DMS79 treated with DMSO at 0.1 percent for 48 hours (cell line): Measurements from ENCODE around the gene PRKCD.

Source experiments
- DNase-seq: peaks from one replicate; lab custom pipeline; 2025; lab: John Stamatoyannopoulos, UW

Gene PRKCD

GRCh38 chr3:53170325-53171063, 9.5 kb downstream of the PRKCD start:
- DNase-seq, result no peak

DNA sequence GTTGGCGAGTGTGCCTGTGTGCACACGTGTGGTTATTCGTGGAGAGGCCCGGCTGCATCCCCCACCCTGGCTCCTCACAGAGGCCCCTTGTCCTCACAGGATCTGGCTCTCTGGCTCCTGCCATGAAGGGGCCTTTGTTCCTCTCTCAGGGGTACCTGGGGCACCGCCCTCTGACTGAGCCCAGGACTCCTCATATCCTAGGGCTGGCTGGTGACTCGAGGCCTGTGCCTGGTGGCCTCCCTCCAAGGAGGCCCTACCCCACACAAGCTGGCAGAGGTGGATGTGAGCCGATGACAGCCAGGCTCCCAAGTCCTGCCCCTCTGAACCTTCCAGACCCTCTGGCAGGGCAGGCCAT, 10.0 kb downstream of the PRKCD start:
- DNase-seq, result no peak

DNA sequence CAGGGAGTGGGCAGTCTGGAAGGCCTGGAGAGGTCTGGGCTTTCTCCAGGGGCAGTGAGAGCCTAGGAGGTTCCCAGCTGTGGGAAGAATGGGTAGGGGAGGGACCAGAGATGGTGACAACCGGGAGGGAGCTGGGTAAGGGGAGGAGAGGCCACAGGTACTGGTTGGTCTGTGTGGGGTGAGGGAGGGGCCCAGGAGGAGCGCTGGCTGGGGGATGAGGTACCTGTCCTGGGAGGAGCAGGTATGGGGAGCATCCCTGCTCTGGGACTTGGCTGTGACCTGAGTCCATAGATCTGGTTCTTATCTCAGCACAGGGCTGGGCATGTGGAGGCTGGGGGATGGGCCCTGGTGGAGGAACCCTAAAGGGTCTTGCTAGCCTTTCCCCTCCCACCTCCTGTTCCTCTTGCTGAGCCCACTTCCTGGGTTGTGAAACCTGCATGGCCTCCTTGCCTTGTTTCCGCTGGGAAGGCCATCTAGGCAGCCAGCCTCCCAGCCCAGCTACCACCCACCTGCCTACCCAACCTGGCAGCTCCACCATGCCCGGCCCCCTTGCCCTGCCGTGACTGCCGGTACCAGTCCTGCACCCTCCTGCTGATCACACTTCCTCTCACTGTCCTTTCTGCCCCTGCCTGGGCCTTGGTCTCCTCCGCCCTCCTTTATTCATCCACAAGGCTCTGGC, 11.0 kb downstream of the PRKCD start:
- DNase-seq, result no peak

- DNase-seq, result no peak
These were observed 12.1 kb downstream of the PRKCD start for GRCh38 chr3:53173107-53173506.

GRCh38 chr3:53174346-53175250, 13.6 kb downstream of the PRKCD start:
- DNase-seq, result no peak

DNA sequence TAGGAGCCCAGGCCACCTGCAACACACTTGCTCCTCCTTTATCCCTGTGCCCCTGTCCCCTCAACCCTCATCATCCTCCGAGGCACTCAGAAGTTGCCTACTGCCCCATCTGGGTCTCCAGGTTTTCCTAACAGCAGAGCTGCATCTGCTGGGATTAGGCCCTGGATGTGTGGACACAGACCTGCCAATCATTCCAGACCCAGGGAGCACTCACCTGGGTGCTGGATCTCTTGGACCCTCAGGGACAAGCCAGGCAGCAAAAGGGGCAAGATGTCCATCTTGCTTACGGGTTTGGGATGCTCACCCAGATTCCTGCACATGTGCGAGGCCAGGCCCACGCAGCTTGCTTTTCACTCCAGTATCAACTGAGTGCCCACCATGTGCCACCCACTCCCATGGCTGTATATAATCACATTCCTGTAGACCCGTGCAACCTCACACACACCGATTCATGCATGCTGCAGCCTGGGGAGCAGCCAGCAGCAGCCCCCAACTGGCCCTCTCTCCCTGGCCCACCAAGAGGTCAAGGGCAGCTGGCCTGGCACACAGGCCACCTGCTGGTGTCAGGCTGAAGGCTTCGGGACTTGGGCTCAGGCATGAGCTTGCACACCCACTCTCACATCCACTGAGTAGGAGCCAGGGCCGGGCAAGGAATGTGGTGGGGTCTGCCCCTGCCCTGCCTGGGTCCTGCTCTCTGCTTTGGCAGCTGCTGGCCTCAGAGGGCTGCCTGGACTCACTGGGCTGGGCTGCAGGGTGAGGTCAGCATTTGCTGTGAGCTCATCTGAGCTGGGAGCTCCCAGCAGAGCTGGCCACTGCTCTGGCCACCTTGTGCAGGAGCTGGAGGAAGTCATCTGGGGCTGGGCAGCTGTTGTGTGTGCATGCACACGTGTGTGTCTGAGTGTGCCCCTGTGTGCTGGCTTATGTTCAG, 14.9 kb downstream of the PRKCD start:
- no peak for DNase-seq

DNA sequence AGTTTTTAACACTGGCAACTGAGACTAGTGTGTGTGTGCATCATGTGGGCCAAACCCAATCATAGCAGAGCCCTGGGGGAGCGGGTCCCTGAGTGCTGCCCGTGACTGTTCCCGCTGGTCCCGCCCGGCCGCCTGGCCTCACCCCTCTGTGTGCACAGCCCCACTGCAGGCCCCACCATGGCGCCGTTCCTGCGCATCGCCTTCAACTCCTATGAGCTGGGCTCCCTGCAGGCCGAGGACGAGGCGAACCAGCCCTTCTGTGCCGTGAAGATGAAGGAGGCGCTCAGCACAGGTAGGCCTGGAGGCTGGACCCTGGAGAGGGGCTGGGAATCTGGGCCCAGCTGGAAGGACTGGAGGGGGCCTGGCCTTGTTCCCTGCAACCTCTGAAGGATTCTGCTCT, 17.2 kb downstream of the PRKCD start:
- DNase-seq, result no peak

DNA sequence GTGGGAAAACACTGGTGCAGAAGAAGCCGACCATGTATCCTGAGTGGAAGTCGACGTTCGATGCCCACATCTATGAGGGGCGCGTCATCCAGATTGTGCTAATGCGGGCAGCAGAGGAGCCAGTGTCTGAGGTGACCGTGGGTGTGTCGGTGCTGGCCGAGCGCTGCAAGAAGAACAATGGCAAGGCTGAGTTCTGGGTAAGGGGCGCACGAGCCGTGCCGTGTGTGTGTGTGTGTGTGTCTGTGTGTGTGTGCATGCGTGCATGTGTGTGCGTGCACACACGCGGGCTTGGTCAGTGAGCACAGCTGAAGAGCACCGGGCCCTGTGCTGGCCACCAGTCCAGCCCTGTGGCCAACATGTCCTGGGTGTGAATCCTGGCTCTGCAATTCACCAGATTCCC, 18.6 kb downstream of the PRKCD start:
- DNase-seq, result no peak

GRCh38 chr3:53180305-53181023, 19.5 kb downstream of the PRKCD start:
- DNase-seq, result no peak

DNA sequence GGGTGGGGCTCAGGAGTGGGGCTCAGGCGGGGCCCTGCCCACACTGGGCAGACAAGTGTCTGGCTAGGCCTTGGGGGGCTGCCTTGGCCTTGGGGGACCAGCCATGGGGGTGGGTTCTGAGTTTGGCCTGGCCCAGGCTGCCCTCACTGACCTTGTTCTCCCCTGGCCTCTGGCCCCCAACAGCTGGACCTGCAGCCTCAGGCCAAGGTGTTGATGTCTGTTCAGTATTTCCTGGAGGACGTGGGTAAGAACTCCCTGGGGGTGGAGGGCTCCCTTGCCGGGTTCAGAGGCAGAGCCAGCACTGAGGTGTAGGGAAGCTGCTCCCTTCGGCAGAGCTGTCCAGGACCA, 20.0 kb downstream of the PRKCD start:
- no peak for DNase-seq

DNA sequence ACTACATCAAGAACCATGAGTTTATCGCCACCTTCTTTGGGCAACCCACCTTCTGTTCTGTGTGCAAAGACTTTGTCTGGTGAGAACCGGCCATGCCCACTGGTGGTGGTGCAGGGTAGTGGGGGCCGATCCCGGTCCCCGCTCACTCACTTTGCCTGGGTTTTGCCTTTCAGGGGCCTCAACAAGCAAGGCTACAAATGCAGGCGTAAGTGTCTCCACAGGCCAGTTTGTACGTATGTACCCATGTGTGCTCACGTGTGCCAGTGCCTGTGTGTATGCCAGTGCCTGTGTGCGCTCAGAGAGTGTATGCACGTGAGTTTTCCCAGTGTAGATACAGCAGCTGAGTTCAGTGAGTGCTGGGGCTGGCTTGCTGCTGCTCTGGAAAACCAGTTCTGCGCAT, 20.5 kb downstream of the PRKCD start:
- DNase-seq, result no peak

DNA sequence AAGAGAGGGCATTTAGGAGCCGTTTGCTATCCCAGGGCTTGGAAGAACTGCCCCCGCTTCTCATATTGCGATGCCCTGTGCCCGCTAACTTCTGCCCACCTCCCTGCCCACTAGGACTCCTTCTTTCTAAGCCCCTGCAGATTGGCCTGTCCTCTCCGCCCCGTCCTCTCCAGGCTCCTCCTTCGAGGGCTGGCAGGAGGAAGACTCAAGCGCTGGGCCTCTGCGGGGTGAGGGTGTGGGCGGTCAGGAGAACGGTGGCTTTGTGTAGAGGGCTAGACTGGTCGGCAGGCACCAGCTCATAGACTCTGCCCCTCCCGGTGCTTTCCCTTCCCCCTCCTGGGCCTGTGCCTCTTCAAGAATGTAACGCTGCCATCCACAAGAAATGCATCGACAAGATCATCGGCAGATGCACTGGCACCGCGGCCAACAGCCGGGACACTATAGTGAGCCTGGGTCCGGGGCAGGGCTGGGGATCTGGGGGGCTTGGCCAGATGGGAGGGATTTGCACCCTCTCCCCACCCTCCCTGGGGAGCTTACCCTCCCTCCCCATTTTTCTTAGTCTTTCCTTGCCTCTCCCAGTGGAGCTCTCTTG, 21.9 kb downstream of the PRKCD start:
- no peak for DNase-seq

DNA sequence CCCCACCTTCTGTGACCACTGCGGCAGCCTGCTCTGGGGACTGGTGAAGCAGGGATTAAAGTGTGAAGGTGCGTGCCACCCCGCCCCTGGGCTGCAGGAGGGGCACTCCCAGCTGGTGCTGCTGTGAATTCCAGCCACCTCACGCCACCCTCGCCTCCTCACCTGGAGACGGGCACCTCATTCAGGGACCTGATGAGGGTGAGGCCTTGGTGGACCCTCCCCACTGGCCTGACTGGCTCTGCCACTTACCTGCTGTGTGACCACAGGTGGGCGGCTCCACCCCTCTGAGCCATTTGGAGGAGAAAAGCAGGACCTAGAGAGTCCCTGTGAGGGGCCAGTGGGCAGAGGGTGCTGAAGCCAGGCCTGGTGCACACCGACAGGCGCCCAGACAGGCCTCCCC, 22.5 kb downstream of the PRKCD start:
- no peak for DNase-seq

DNA sequence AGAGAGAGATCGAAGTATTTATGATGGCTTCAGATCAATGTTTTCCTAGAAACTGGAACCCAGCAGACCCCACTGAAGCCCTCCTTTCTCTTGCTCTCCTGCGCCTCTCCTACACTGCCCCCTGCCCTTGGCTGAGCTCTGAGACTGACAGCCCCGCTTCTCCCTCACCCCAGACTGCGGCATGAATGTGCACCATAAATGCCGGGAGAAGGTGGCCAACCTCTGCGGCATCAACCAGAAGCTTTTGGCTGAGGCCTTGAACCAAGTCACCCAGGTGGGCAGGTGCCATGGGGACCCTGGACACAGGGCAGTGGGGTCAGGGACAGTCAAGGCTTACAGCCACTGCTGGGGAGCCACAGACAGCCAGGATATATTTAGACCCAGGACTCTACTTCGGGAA, 23.7 kb downstream of the PRKCD start:
- no peak for DNase-seq

DNA sequence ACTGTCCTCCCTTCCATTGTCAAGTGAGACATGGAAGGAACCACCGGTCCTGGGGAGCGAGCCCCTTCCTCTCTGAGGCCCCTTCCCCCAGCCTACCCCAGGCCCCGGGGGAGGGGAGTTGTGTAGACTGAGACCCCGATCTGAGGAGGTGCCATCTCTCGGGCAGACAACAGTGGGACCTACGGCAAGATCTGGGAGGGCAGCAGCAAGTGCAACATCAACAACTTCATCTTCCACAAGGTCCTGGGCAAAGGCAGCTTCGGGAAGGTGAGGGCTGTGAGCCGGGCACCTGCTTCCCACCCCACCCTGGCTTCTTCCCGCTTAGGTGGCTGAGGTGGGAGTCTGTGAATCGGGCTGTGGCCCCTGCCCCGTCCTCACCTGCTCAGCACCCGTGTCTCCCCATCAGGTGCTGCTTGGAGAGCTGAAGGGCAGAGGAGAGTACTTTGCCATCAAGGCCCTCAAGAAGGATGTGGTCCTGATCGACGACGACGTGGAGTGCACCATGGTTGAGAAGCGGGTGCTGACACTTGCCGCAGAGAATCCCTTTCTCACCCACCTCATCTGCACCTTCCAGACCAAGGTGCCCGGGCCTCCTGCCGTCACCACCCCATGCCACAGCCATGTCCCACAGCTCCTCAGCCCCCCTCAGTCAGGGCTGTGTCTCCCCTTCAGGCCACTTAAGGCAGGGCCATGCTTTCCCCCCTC, 24.9 kb downstream of the PRKCD start:
- DNase-seq, result no peak

DNA sequence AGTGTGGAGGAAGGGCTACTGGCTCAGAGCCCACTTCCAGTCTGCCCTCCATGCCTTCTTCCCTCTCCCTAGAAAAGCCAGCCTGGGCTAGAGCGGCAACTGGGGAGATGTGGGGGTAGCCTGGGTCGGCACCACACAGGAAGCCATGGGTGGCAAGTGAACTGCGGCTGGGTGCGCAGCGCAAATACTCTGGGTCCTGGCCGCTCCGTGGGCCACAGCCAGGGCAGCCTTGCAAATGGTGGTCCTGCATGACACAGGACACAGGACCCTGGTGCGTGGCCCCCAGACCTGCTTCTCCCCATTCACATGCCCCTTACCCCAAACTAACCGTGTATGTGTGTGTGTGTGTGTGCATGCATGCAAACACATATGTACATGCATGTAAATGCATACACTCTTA, 25.7 kb downstream of the PRKCD start:
- no peak for DNase-seq

DNA sequence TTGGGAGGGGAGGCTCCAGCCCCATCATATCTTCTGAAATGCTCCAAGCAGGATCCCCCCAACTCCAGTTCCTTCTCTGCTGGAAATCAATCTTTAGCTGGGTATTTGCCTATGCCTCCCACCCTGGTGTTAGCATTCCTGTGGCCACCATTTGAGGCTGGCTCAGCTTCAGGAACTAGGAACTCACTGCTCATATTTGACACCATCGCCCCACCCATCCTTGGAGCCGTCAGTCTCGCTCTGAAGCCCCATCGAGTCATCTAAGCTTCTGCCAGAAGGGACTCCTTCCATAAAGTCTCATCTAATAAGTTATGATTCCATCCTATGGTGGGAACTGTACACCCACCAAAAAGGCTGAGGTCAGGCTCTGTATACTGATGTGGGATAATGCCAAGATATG, 26.4 kb downstream of the PRKCD start:
- DNase-seq, result no peak

- DNase-seq, result no peak
These were observed 27.2 kb downstream of the PRKCD start for GRCh38 chr3:53188136-53188685.

DNA sequence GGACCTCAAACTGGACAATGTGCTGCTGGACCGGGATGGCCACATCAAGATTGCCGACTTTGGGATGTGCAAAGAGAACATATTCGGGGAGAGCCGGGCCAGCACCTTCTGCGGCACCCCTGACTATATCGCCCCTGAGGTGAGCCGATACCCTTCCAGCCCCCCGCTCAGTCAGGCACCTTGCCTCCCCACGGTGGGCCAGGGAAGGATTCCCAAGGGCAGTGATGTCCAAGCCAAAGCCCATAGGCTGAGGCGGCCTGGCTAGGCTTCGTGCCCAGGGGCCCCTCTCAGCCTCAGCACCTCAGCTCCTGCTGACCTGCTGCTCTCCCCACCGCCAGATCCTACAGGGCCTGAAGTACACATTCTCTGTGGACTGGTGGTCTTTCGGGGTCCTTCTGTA, 27.7 kb downstream of the PRKCD start:
- DNase-seq, result no peak

GRCh38 chr3:53189276-53189675, 28.3 kb downstream of the PRKCD start:
- DNase-seq, result no peak
